GM21619 (cell line): ENCODE measurements around the gene PPP1R9B.

Experiments
- ATAC-seq: cut with Tn5 transposase; IDR thresholded peaks from one replicate; pipeline ENCODE4 v1.9.1; 2021; ENCODE audit not compliant: unreplicated experiment

Gene PPP1R9B

DNA sequence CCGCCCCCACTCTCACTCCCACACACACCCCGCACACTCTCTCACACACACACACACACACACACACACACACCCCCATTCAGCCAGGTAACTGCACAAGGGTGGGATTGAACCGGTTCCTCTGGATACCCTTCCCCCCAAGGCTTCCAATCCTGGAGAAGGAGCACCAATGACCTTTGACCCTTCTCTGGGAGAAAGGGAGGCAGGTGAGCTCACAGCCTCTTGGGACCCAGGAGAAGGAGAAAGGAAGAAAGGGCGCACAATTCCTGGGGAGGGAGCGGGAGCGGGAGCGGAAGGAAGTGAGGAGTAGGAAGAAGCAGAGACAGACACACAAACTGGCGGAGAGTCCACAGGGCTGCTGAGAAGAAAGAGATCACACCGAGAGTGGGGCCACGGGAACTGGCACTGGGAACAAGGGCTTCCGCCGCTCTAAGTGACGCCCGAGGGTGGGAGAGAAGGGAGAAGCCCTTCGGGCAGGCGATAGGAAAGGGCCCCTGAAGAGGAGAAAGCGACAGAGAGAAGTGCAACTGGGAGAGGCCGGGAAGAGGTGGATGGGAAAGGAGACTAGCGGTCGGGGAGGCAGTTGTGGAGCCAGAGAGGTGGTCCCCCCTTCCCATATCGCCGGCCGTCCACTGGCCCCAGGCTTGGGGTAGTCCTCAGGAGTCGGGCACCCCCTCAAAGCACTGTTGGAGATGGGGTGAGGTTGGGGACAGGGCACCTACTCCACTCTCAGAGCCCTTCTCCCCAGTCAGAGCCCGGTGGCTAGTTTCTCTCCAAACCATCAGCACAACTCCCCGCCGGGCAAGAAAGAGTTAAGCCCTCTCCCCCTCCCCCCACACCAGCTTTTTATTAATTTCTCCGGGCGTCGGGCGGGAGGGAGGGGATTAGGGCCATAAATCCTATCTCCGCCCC, 21.8 kb downstream of the PPP1R9B start:
- no peak for ATAC-seq

DNA sequence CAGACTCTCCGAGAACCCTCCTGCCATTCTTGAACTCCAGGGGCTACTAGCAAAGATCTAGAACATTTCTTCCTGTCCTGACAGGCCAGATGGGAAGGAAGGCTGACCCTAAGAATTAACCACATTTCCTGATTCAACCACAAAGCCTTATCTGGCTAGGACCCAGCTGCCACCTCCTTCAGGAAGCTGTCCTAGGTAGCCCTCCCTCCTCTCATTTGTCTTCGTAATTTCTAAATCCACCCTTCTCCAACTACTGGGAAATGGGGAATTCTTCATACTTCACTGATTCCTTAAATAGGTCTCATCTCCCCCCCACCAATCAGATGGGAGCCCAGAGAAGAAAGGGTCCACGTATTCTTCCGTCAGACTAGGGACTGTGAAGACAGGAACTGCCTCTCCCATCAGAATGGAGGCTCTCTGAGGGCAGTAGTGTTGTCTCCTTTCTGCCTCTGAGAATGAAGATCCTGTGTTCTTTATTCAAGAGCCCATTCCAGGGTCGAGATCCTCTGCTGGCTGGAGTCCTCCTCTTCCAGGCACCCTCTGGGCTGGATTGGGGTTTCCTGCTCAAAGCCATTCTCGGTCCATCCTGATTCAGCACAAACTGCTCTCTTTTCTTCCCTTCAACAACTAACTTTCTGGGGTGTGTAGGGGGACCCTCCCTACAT, 22.6 kb downstream of the PPP1R9B start:
- ATAC-seq: no peak

DNA sequence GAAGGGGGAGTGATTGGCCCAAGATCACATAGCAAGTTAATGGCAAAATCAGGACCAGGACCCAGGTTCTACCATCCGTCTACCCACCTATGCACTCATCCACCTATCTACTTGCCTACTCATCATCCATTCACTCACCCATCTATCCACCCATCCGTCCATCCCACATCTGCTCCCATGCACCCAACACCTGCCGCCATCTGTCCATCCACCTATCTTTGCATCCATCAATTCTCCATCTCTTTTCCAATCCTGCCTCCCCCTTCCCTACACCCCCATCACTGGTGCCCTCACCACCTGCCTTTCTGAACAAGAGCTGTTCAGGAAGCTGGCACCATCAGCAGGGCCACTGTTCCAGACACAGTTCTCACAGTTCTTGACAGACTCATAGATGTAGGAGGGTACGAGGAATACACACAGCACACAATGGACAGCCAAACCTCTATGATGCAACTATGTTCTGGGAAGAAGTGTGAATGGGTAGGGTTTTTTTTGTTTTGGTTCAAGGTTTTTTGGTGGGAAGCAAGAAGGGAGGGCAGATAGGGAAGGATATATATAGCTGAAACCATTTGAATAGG, 25.0 kb downstream of the PPP1R9B start:
- no peak for ATAC-seq

DNA sequence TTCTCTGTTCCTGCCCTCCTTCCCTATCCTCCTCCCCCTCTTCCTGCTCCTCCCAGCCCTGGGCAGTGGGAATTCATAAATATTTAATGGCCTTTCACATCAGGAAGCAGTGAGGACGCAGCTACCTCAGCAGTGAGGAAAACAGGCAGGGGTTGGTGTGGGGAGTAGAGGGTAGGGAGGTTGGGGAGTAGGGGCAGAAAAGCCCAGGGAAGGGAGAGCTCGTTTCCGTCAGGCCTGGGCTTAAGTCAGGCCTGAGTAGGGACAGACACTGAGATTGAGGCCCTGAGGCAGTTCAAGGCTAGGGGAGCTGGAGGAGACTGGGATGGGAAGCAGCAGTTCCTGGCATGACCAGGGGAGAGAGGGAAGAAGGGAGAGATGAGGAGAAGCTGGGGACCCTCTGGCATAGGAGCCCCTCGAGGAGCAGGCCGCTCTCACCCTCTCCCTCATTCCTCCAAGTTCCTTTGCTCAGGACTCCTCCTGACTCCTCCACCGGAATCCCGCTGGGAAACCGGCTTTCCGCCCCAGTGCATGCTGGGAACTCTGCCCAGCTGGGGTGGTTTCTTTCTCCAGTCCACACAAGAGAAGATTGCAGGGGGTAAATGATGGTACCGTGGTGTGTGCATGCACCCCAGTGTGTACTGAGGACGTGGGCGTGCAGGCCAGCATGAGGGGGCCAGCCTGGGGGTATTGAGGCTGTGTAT, 26.7 kb downstream of the PPP1R9B start:
- ATAC-seq: no peak

DNA sequence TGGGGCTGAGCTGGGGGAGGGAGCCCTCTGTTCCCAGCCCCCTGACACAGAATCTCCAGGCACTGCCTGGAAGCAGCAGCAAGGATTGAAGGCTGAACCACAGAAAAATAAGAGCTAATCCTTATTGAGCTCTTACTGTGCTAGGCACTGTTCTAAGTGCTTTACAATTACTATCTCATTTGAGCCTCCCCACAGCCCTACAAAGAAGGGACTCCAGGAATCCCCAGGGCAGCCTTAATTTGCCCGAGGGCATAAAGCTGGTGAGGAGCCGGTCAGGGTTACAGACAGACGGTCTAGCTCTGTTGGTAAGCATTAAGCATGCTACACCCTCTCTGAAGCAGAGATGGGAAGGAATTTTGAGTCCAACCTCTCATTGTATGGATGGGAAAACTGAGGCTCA, 27.5 kb downstream of the PPP1R9B start:
- no peak for ATAC-seq

DNA sequence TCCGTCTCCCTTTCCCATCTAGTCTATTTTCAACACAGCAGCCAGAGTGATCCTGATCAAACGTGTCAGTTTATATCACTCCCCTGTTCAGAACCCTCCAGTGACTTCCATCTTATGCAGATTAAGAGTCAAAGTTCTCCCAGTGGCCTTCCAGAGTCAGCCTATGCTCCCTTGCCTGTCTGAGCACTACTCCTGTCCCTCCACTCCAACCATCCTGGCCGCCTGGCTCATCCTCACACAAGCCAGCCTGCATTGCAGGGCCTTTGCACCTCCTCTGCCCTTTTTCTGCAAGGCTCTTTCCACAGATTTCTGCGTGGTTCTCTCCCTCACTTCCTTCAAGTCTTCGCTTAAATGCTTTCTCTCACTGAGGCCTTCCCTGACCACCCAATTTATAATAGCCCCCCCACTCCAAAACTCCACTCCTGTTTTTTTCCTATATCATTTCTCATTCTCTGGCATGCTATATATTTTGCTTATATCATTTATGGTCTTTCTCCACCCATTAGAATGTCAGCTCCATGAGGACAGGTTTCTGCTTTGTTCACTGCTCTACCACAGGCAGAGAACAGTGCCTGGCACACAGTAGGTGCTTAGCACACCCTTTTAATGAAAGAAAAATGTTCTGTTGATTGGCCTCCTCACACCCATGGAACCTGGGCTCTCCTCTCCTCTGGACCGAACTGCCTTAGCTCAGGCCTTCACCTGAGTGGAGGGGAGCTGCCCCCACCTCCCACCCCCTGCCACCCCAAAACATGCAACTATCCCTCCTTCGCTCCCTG, 29.8 kb downstream of the PPP1R9B start:
- no peak for ATAC-seq

DNA sequence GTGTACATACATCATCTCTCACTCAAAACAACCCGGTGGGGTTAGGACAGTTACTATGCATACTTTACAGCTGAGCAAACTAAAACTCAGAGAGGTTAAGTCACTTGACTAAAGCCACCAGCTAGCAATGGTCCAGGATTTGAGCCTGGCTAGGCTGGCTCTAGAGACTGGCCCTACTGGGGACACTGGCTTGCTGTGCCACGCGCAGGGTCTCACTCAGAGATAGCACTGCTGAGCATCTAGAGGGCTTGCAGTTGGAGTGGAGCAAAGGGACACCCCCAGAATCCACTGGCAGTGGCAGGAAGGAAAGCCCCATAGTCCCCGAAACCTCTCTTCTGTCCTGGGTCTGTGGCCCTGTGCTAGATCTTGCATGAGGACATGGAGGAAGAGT, 31.7 kb downstream of the PPP1R9B start:
- no peak for ATAC-seq

DNA sequence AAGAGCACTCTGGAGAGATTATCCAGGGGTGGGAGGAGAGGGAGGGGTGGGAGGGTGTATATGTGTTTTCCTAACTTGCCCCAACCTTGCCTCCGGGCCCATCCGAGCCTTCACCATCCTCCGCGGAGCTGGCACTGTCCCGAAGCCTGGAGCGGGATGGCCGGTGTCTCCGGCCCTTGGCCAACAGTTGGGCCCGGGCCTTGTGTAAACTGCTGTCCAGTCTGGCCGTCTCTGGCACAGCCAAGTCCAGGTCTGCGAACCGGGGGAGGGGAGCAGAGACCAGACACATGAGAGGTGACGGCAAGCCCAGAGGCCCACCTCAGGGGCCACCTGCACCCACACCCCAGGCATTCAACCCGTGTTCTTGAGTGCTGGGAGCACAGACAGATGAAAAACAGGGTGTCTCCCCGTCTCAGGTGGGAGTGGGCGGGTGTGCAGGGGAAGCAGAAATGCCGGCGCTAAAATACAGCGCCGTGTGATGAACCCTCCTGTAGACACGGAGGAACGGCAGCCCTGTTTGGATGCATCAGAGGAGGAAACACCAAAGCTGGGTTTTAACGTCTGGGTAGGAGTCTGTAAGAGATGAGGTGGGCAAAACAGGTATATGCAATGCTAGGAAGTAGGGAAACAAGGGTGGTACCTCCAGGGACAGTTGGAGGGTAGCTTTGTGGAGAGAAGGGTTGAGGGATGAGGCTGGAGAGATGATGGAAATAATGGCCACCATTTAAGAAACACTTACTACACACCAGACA, 32.2 kb downstream of the PPP1R9B start:
- no peak for ATAC-seq

DNA sequence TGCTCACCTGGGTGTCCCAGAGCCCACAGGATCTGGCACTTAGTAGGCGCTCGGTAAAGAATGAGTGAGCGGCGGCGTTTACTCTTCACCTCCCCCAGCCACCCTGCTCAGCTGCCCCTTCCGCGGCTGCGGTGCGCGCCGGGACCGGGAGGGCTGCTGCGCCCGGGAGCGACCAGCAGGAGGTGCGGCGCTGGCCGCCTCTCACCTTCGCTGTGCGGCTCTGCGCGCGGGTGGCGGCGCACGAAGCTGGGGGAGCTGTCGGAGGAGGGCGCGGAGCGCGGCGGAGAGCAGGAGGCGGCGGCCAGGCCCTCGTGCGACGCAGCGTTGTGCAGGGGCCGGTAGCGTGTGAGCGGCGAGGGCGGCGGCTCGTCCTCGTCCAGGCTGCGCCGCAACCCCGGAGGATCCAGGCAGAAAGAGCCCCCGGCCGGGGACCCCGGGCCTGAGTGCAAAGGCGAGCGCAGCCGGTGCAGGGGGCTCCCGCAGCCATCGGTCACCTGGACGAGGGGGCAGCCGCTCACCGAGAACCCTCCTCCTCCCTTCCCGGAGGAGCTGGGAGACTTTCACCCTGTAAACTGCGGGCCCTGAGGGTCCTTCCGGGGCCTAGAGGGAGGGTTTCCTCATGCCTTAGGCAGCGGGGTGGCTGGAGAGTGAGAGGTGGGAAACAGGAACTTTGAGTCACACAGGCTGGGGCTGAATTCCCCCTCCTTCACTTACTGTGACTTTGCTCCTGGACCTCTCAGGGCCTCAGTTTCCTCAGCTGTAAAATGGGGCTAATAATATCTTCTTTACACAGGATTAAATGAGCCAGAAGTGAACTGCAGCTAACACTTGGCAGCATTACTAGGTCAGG, 33.0 kb downstream of the PPP1R9B start:
- ATAC-seq: no peak

DNA sequence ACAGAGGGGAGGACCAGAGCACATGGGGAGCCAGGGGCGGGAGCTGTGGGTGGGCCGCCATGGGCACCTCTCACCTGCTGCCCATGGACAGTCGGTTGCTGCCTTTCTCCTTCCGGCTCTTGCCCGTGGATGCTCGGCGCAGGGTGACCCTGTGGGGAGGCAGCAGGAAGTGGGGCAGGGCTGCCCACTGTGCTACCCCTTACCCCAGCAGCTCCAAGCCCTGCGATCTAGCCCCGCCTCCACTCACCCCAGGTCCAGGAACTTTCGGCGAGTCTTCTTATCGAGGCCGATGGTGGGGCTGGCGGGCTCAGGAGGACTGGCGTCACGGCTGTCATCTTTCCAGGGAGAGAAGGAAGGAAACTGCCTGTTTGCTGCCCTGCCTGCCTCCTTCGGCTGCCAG, 34.7 kb downstream of the PPP1R9B start:
- ATAC-seq: no peak

DNA sequence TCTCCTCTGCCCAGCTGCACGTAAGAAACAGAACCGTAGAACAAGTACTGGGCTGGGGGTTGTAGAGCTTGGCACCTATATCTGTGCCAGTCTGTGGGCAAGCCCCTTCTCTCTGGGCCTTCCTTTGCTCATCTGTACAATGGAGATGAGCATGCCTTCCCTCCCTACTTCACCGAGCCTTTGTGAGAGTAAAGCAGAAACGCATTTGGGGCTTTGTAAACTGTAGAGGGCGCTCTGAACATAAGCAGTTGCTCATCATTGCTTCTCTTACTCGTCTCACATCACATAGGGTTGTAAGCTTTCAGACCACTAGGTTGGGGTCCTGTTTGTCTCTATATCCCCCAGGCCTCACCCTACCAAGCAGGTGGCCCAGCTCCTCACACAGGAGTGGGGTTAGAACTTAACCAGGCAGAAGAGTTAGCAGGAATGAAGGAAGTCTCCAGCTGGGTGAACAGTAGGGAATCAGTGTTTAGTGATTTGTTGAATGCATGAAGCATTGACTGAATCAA, 35.6 kb downstream of the PPP1R9B start:
- ATAC-seq: no peak

DNA sequence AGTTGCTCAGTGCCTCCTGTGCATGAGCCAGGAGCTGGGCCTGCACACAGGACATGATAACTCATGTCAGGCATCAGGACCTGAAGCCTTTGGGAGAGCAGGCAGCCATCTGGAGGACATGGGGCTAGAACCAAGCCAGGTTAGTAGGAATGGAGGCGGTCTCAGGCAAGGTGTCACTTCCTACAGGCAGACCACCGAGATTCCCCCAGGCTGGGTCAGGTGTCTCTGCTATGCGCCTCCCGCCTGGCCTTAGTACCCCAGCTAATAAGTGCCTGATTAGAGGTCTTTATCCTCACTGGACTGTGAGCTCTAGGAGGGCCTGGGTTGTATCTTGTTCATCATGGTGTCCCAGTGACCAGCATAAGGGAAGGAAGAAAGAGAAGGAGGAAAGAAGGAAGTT, 36.1 kb downstream of the PPP1R9B start:
- ATAC-seq: no peak

DNA sequence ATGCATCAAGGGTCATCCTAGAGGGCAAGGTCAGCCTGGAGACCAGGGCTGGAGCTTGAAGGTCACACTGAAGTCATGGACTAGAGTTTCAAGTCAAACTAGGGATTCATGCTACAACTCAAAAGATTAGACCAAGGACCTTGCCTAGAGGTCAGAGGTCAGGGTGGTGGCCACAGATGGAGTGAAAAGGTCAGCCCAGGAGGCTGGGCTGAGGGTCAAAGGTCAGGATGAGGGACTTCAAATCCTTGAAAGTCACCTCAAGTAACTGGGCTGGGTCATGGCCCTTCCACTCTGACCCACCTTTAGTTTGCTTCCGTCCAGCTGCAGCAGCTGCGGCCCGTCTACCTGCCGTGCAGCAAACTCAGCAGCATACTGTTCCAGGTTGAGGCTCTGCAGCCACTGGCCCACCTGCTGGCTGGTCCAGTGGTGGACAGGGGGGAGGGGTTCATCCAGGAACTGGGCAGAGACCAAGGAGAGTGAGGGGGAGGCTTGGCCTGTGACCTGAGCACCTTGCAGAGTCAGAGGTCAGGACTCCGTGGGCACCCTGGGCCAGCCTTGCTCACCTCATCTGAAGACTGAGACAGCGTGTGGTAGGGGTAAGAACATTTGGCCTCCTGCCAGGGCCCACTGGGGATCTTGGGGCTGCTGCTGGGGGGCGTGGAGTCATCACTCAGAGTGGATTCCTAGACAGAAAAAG, 36.7 kb downstream of the PPP1R9B start:
- ATAC-seq: no peak

DNA sequence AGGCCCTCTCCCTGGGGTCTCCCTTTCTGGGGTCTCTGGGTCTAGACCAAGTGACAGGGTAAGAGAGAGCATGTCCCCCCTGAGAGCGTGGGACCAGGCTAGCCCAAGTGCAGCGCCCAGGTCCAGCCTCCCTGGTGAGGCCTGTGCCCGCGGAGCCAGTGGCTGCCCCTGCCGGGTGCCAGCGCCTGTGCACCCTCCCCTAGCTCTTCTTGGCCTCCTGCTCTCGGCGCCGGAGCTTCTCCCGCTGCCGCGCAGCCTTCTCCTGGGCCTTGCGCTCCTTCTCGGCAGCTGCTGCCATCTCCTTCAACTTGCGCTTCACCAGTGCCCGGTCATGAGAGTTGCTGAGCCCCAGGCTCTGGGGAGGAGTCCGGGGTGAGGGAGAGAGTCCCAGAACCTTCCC, 37.8 kb downstream of the PPP1R9B start:
- ATAC-seq: no peak

DNA sequence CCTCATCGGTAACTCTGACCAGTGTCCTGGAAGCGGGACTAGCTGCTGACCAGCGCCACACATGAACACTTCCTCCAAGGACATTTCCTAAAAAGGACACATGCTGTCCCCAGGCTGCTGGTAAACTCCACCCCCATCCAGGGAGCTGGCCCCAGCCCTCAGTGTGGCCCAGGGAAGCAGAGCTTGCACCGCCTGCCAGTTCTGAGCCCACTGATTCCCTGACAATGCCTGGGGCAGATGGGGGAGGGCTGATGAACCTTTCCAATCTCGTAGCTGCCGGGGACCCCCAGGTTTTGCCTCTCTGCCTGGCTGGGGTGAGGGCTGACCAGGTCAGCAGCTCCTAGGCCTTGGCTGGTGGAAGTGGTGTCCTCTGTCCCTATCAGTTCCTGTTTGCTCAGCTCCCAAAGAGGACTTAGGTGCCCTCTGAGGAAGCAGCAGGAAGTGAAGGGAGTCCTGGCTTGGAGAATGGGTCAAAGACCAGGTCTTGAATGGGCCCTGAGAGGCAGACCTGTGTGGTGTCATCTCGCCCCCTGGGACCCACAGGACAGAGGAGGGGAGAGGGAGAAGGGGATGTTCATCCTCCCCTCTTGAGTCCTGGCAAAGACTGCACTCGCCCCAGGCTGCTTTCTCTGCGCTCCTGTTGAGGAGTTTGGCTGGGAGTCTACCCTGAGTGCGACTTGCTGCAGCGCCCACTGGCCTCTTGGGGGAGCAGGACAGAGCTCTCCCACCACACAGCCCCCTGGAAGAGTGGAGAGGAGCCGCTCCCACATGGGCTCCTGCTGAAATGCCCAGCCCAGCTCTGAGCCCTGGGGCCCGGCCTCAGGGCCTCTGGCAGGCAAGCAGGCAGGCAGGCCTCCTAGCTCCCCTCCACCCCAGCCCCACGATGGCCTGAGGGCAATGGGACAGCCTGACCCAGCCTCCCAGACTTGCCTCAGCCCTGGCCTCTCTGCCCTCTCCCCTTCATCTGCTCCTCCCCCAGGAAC, 38.5 kb downstream of the PPP1R9B start:
- ATAC-seq: no peak

DNA sequence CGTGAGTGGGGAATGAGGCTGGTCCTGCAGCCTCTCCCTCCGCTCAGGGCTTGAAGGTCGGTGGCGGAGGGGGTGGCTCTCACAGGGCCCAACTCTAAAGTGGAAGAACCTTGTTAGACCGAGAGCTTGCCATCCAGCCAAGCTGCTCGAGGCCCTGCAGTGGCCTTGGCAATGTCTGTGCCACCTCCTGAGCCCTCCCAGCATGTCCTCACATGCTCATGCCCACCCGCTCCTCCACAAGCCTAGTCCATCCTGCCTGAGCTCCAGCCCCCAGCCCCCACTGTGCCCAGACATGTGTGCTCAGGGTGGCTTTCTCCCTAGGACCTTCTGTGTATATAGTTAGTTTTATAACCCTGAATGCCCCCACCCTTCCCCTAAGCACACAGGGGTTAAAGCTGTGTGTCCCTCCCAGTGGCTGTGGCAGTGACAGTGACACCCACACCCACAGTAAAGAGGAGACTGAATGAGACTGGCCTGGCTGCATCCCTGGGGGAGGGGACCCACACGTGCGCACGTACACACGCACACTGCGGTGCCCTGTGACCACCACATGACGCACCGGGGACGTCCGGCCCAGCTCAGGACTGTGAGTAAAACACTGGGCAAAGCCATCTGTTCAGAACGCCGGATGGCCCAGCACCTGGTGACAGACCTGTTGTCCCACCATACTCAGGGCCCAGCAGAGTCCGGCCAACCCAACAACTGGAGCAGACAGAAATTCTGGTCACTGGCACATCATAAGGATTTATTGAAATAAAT, 39.7 kb downstream of the PPP1R9B start:
- ATAC-seq: no peak
